ENCODE measurements around the gene STEAP1.
"Not testable (repeated sequence)": the region's sequence is repeated elsewhere in the genome, so short reads cannot be mapped to it uniquely, and the experiment has no call there.

Gene STEAP1

GRCh38 chr7:90153943-90154771 lies at the start of gene STEAP1:
Gene STEAP1 (plus strand): TSS chr7:90154469. CDS start chr7:90159789, 5,320 bp downstream.
- peak; percentile 73 for DNase-seq

- DNase-seq: not testable (repeated sequence)
Measured at GRCh38 chr7:90114972-90115371, 39.3 kb upstream of the STEAP1 start.

- DNase-seq: not testable (repeated sequence)
Measured at GRCh38 chr7:90118551-90119177, 35.6 kb upstream of the STEAP1 start.

DNA sequence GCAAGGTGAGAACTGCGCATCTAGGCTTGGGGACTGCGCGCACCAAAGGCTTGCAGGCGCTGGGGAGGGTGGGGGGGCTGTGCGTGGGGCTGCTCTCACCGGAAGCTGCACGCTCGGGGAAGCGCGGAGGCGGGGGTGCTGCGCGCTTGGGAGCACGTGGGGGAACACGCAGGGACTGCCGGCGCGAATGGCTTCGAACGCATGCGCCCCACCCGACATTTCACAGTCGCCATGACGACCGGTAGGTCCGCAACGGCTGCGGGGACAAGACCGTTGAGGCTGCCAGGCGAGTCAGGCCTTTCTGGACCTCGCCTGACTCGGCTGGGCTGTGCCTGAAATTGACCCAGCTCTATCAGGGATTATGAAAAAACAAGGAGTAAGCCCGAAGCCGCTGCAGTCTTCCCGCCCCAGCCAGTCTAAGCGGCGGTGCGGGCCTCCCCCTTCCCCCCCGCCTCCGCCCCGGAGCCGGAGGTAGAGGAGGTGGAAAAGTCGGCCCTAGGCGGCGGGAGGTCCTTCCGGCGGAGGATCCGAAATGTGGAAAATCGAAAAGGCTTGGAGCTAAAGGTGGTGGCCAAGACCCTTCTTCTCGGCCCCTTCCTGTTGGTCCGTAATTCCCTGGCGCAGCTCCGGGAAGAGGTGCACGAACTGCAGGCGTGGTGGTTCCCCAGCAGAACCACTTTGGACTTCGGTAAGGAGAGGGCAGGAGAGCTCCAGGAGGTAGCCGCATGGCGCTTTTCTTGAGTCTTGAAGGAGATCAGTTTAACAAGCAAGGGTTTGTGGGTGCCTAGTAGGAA lies 34.9 kb upstream of the STEAP1 start:
- no peak for DNase-seq

DNA sequence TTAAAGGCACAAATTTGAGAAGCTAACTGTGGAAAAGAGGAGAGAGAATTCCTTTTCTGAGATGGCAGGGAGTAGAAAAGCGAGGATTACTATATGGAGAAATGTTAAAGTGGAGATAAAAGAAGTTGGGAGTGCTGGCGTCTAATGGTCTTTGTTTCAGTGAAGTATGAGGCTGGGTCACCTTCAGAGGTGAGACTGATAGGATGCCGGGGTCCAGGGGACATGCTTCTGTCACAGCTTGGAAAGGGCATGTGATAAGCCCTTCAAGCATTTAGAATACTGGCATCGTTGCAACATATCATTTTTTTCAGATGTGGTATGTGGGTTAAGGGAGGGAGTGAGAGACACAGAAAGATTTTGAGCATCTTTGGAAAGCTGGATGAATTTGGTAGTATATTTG lies 34.1 kb upstream of the STEAP1 start:
- not testable (repeated sequence) for DNase-seq

DNA sequence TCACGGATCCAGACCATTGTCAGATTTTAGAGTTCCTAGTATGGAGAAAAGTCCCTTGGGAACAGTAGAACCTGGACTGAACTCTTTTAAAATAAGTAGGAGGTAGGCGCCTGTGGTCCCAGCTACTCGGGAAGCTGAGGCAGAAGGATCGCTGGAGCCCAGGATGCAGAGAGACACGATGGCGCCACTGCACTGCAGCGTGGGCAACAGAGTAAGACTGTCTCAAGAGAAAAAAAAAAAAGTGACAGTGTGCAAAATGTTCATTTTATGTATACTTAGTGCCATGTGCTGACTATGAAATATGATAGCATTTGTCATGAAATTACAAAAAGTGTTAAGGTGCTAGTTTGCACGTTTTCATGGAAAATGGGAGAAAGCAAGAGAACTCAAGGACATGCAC lies 22.5 kb upstream of the STEAP1 start:
- DNase-seq: not testable (repeated sequence)

GRCh38 chr7:90147079-90147960 lies 6.9 kb upstream of the STEAP1 start:
- not testable (repeated sequence) for DNase-seq

DNA sequence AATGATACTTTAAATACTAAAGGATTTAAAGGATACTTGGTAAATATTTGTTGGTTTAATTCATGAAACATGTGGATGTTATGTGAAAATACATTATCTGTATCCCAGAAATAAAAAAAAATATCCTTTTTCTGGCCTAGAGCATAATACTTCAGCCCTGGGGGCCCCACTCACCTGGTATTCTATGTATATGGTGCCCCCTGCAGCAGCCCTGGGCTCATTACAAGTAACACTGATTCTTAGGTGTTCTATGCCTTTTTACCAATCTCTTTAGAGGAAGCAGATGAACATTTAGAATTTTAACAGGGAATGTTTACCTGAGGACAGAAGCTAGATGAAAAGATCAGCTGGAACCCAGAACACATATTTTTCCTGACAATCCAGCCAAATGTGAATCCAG lies 4.8 kb upstream of the STEAP1 start:
- not testable (repeated sequence) for DNase-seq

GRCh38 chr7:90151884-90152283 lies 2.4 kb upstream of the STEAP1 start:
- not testable (repeated sequence) for DNase-seq

- not testable (repeated sequence) for DNase-seq
Measured at GRCh38 chr7:90152642-90153253, 1.5 kb upstream of the STEAP1 start.

- no peak for DNase-seq
Measured at GRCh38 chr7:90155206-90155605, 937 bp downstream of the STEAP1 start.

GRCh38 chr7:90157331-90157730 lies 3.1 kb downstream of the STEAP1 start:
- not testable (repeated sequence) for DNase-seq

- DNase-seq: not testable (repeated sequence)
Measured at GRCh38 chr7:90157761-90158350, 3.6 kb downstream of the STEAP1 start.

GRCh38 chr7:90163534-90163933 lies 9.3 kb downstream of the STEAP1 start:
- DNase-seq: no peak

GRCh38 chr7:90165724-90166123 lies 11.5 kb downstream of the STEAP1 start:
- no peak for DNase-seq

- no peak for DNase-seq
Measured at GRCh38 chr7:90166153-90166552, 11.9 kb downstream of the STEAP1 start.

DNA sequence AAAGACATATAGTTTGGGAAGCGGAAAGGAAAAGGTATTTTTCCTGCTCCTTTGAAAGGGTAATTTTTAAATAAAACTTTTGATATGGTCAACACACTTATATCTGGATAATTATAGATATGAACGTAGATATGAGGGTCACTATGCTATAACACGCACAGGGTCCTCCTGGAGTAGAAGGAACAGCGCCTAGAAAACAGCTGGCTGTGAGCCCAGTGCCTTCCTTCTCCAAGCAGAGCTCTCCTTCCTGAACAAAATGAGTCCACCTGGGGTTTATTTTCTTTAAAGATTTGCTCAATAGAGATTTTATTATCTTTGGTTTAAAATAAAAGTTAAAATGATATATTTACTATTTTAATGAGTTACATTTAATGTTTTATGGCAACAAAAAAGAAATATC lies 13.1 kb downstream of the STEAP1 start:
- DNase-seq: no peak

- no peak for DNase-seq
Measured at GRCh38 chr7:90169891-90170290, 15.6 kb downstream of the STEAP1 start.

- DNase-seq: no peak
Measured at GRCh38 chr7:90172121-90172520, 17.9 kb downstream of the STEAP1 start.

DNA sequence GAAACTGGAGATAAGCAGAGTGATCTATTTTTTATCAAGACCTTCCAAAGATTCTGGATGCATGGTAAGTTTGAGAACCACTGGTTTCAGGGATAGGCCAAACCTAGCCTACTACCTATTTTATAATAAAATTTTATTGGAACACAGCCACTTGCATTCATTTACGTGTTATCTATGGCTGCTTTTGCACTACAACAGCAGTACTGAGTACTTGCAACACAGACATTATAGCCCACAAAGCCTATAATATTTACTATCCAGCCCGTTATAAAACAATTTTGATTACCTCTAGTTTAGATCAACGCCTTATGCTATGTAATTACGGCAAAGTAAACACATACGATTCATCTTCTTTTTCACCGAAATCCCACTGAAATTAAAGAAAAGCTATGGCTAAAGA lies 18.4 kb downstream of the STEAP1 start:
- DNase-seq: no peak

- DNase-seq: no peak
Measured at GRCh38 chr7:90173127-90173844, 19.0 kb downstream of the STEAP1 start.
